K562 (cell line): Measurements from ENCODE around the gene GALM. TPM values are rescaled to one million over a fixed set of nuclear protein-coding genes. Genes with fewer than 3 reads are reported as not detected.

Source experiments
- ATAC-seq: fragments of 200-7000 bp; cut with Tn5 transposase; 3 replicates; pipeline ENCODE4 v1.9.1; 2020; ENCODE audit warnings: moderate library complexity
- BruUV-seq: library from RNA; stranded (reverse); fragments of 400-500 nt; replicated peaks from 2 replicates; lab custom pipeline; 2021; lab: Mats Ljungman, UMichigan
- CTCF ChIA-PET: fragments of 300-600 bp; formaldehyde crosslinking; extraction: SDS; loops from one replicate; lab custom pipeline; 2021; ENCODE audit warnings: low intra/inter-chr PET ratio; lab: Yijun Ruan, JAX
- POLR2A ChIA-PET: fragments of 300-600, 350-650 bp; sonication (Branson Sonifier 250); formaldehyde crosslinking; extraction: SDS; loops from one replicate; lab custom pipeline; 2021; ENCODE audit warnings: antibody characterized with exemption, inconsistent platforms; lab: Yijun Ruan, JAX
- DNase-seq, 4 experiments: peaks; one replicate each; pipeline versions ENCODE4 v3.0.0 to v3.0.0-alpha.2; 2011 to 2018; ENCODE audit warnings: low spot score in 3 of 4, mixed read lengths in 3 of 4; ENCODE audit errors: extremely low read depth in 1 of 4
- FAIRE-seq: peaks from 2 replicates; lab custom pipeline; 2011; peaks lifted over from hg19 to GRCh38; lab: Jason Lieb, UNC
- H2AFZ ChIP-seq: 2 replicates; pipeline ENCODE4 v1.6.0; 2011; ENCODE audit warnings: low read depth, low read length, control low read depth, inconsistent platforms
- H3K27ac ChIP-seq: fragments of 200-600 bp; 3 replicates; pipeline ENCODE4 v1.8.0; 2011; ENCODE audit warnings: low read depth, mild to moderate bottlenecking, control low read depth, inconsistent platforms, low read length, moderate library complexity, mixed read lengths; ENCODE audit errors: extremely low read depth
- H3K27me3 ChIP-seq, 2 experiments: fragments of 300-600 bp in 1 of 2; 2 replicates in 1 of 2; 3 replicates in 1 of 2; pipeline versions ENCODE4 v1.6.0 to v1.8.0; 2011; ENCODE audit warnings: inconsistent platforms in 2 of 2, low read length in 2 of 2, mild to moderate bottlenecking in 1 of 2, mixed read lengths in 1 of 2, moderate library complexity in 1 of 2; ENCODE audit not compliant: control insufficient read depth in 2 of 2, insufficient read depth in 2 of 2
- H3K36me3 ChIP-seq: fragments of 300-600 bp; 3 replicates; pipeline ENCODE4 v1.8.0; 2011; ENCODE audit warnings: mild to moderate bottlenecking, low read length, inconsistent platforms; ENCODE audit not compliant: control insufficient read depth, insufficient read depth
- H3K4me1 ChIP-seq, 2 experiments: fragments of 200-600 bp in 1 of 2; replicated peaks in 1 of 2; 2 replicates in 1 of 2; 3 replicates in 1 of 2; pipeline versions ENCODE4 v1.5.1 to v1.8.0; 2011; ENCODE audit warnings: inconsistent platforms in 2 of 2, low read length in 2 of 2, mild to moderate bottlenecking in 1 of 2, mixed read lengths in 1 of 2, moderate library complexity in 1 of 2; ENCODE audit not compliant: control insufficient read depth in 2 of 2, insufficient read depth in 2 of 2
- H3K4me2 ChIP-seq: 2 replicates; pipeline ENCODE4 v1.6.1; 2011; ENCODE audit warnings: low read length, control low read depth, inconsistent platforms, mixed read lengths; ENCODE audit not compliant: insufficient read depth
- H3K4me3 ChIP-seq: fragments of 200-600 bp; sonication (generic), shearing (Covaris generic); 2 replicates; pipeline ENCODE4 v1.5.1; 2016; ENCODE audit warnings: control low read depth, inconsistent platforms
- H3K79me2 ChIP-seq: fragments of 200-600 bp; 3 replicates; pipeline ENCODE4 v1.8.0; 2011; ENCODE audit warnings: low read length, inconsistent platforms; ENCODE audit not compliant: control insufficient read depth, insufficient read depth
- H3K9ac ChIP-seq, 2 experiments: 2 replicates each; pipeline versions ENCODE4 v1.6.0 to v1.6.1; 2011; ENCODE audit warnings: low read depth in 2 of 2, low read length in 2 of 2, control low read depth in 1 of 2, inconsistent platforms in 1 of 2, mild to moderate bottlenecking in 1 of 2, mixed read lengths in 1 of 2; ENCODE audit not compliant: insufficient read depth in 1 of 2
- H3K9me1 ChIP-seq: one replicate; pipeline ENCODE4 v1.6.0; 2011; ENCODE audit warnings: inconsistent platforms, mild to moderate bottlenecking, low read length, moderate library complexity; ENCODE audit not compliant: control insufficient read depth, insufficient read depth
- H3K9me3 ChIP-seq: replicated peaks from 2 replicates; pipeline ENCODE4 v1.5.1; 2011; ENCODE audit warnings: low read depth, low read length, inconsistent platforms; ENCODE audit not compliant: control insufficient read depth, insufficient read depth
- H4K20me1 ChIP-seq: replicated peaks from 2 replicates; pipeline ENCODE4 v1.6.1; 2011; ENCODE audit warnings: low read length, inconsistent platforms, mixed read lengths; ENCODE audit not compliant: control insufficient read depth, insufficient read depth
- CREBBP ChIP-seq: IDR thresholded peaks from one replicate; pipeline ENCODE4 v1.6.1; 2012; ENCODE audit warnings: low read depth, mild to moderate bottlenecking, control low read depth, inconsistent platforms, low read length
- HDAC8 ChIP-seq: fragments of 450-650 bp; IDR thresholded peaks from 2 replicates; pipeline ENCODE4 v1.6.1; 2016; ENCODE audit warnings: mild to moderate bottlenecking, missing genetic modification characterization, moderate library complexity, missing compliant biosample characterization
- HIVEP1 ChIP-seq: fragments of 250-450 bp; sonication (Bioruptor Pico); IDR thresholded peaks from 2 replicates; pipeline ENCODE4 v1.4.0; 2020; ENCODE audit warnings: mild to moderate bottlenecking
- KAT8 ChIP-seq: fragments of 450-650 bp; IDR thresholded peaks from 2 replicates; pipeline ENCODE4 v1.6.1; 2016; ENCODE audit warnings: low read depth, mild to moderate bottlenecking
- MYNN ChIP-seq, 2 experiments: sonication (generic); formaldehyde crosslinking in 1 of 2; IDR thresholded peaks; 2 replicates each; pipeline versions ENCODE4 v1.5.0 to v1.6.1; 2016 to 2020; ENCODE audit warnings: antibody characterized with exemption in 1 of 2, missing genetic modification reagents in 1 of 2
- NBN ChIP-seq: fragments of 450-650 bp; IDR thresholded peaks from 2 replicates; pipeline ENCODE4 v1.6.1; 2016; ENCODE audit warnings: low read depth, mild to moderate bottlenecking
- RAD21 ChIP-seq, 2 experiments: fragments of 250-450 bp in 1 of 2; fragments of 450-650 bp in 1 of 2; sonication (Bioruptor Pico) in 1 of 2; formaldehyde crosslinking in 1 of 2; IDR thresholded peaks in 1 of 2; conservative IDR thresholded peaks in 1 of 2; 2 replicates each; pipeline versions ENCODE4 v1.4.0 to v1.8.0; 2020 to 2022; ENCODE audit warnings: mild to moderate bottlenecking in 2 of 2, moderate library complexity in 1 of 2
- RUNX1 ChIP-seq: sonication (generic); IDR thresholded peaks from 2 replicates; pipeline ENCODE4 v1.6.1; 2016; ENCODE audit warnings: antibody characterized with exemption, low read depth
- TAF15 ChIP-seq: fragments of 200-400 bp; formaldehyde crosslinking; IDR thresholded peaks from 2 replicates; pipeline ENCODE4 v1.6.1; 2017; ENCODE audit warnings: mild to moderate bottlenecking, low read depth, low read length, moderate library complexity
- TEAD2 ChIP-seq: fragments of 450-650 bp; IDR thresholded peaks from 2 replicates; pipeline ENCODE4 v1.6.1; 2016; ENCODE audit warnings: missing genetic modification characterization, control low read depth, missing compliant biosample characterization
- YY1 ChIP-seq, 3 experiments: IDR thresholded peaks; 2 replicates each; pipeline ENCODE4 v1.6.1; 2011; ENCODE audit warnings: low read length in 2 of 3, mild to moderate bottlenecking in 2 of 3, moderate library complexity in 2 of 3, borderline replicate concordance in 1 of 3, control low read depth in 1 of 3, low read depth in 1 of 3; ENCODE audit not compliant: insufficient read depth in 3 of 3, insufficient replicate concordance in 2 of 3, control insufficient read depth in 1 of 3, insufficient read length in 1 of 3; ENCODE audit errors: extremely low read depth in 1 of 3
- ZNF133 ChIP-seq: fragments of 250-450 bp; sonication (Bioruptor Pico); IDR thresholded peaks from 2 replicates; pipeline ENCODE4 v1.4.0; 2020; ENCODE audit warnings: mild to moderate bottlenecking
- ZNF75A ChIP-seq: fragments of 450-650 bp; formaldehyde crosslinking; IDR thresholded peaks from 2 replicates; pipeline ENCODE4 v1.4.0; 2020; ENCODE audit warnings: mild to moderate bottlenecking
- ZNF76 ChIP-seq: fragments of 250-450 bp; sonication (Bioruptor Pico); IDR thresholded peaks from 2 replicates; pipeline ENCODE4 v1.4.0; 2020; ENCODE audit warnings: mild to moderate bottlenecking, moderate library complexity, borderline replicate concordance
- ZNF766 ChIP-seq: fragments of 200-800 bp; sonication (Bioruptor generic); conservative IDR thresholded peaks from 2 replicates; pipeline ENCODE4 v1.6.1; 2016; ENCODE audit warnings: missing genetic modification characterization, missing compliant biosample characterization
- WGBS: fragments of 100-300 bp; shearing (Covaris generic); methylation state at CpG from one replicate; pipeline ENCODE4 v1.1.6; 2016; ENCODE audit warnings: low coverage, mixed read lengths; ENCODE audit not compliant: insufficient coverage; ENCODE audit errors: missing lambda C conversion rate; 5-methylcytosine and 5-hydroxymethylcytosine counted together
- in situ Hi-C: fragments of 300-500 bp; cut with MboI; formaldehyde crosslinking; loops from 4 replicates; pipeline ENCODE4 v1.15.0; 2018; ENCODE audit warnings: inconsistent platforms, mixed read lengths
- intact Hi-C: fragments of 100-400 bp; cut with micrococcal nuclease; formaldehyde crosslinking; loops from 2 replicates; pipeline ENCODE4 v1.14.2; 2022
- polyA plus RNA-seq, 8 experiments: library from polyadenylated mRNA; depleted of rRNA in 4 of 8; stranded (reverse) in 5 of 8; unstranded in 3 of 8; fragments of >200 nt; fragmentation: Nextera tagmentation in 2 of 8; fragmentation: Illumina TruSeq in 1 of 8; extraction: Ambion mirVana in 2 of 8; extraction: Trizol in 1 of 8; gene quantifications; 2 replicates each; pipeline versions ENCODE4 v1.2.1 to v1.2.3, GENCODE V29; 2011 to 2014; ENCODE audit warnings: inconsistent platforms in 1 of 8, missing spikeins in 1 of 8
- total RNA-seq, 7 experiments: library from RNA; depleted of rRNA in 6 of 7; stranded (reverse); fragments of >200 nt in 6 of 7; fragmentation: Illumina TruSeq in 2 of 7; extraction: Trizol in 2 of 7; gene quantifications; 2 replicates each; pipeline versions ENCODE4 v1.2.1 to v1.2.3, GENCODE V29; 2011 to 2021; ENCODE audit warnings: low replicate concordance in 1 of 7
- TF ChIP-seq, protein P1 (sequence below): fragments of 150-350 bp; IDR thresholded peaks from 2 replicates; pipeline ENCODE4 v1.6.1; 2014; ENCODE audit warnings: low read depth, mild to moderate bottlenecking, low read length, borderline replicate concordance
- TF ChIP-seq, protein P2 (sequence below): fragments of 250-450 bp; sonication (Bioruptor Pico); IDR thresholded peaks from 2 replicates; pipeline ENCODE4 v1.8.0; 2021; ENCODE audit warnings: moderate library complexity, mild to moderate bottlenecking, inconsistent platforms

The GALM gene
- total and polyA plus RNA-seq, 9 of the 15 experiments (the other 6 are each of a cell fraction or from before 2014, with no cell fraction given): 22.1 to 51.7 (median 27.9) TPM

DNA sequence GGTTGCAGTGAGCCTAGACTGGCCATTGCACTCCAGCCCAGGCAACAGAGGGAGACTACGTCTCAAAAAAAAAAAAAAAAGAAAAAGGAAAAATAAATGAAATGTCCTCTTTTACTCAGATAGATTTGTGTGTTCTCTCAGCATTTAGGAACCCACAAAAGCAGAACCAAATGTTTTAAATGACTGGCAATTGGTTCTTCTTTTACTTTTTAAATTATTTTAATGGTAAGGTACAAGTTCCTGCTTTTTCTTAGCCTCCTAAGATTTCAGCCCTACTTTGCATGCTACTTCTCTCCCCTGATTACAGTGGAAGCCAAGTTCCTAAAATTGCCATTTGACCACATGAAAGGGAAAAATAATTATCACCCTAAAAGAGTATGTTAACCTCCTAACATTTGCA is 61.7 kb downstream of the GALM start (continued):
- TF ChIP-seq ZNF75A (CRISPR knock-in tag) (no peak), NBN (no peak)

DNA sequence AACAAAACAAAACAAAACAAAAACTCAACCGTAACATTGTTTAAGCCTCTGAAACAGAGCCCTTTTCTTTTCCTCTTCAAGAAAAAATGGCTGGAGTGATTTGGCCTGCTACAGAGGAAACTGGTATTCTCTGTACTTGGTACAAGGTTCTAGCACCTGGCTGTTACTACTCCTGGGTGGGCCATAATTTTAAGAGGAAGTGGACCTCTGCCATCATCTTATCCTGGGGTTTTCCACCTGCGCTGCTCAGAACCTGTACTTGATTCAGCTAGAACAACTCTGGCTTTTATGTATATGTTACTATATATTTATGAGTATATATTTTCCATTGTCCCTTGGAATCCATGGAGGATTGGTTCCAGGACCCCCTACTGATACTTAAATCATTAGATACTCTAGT is 62.8 kb downstream of the GALM start:
- no TSS peak for BruUV-seq
- Histone ChIP-seq H3K36me3 (peaks cover 17% of the 10 kb centered on the region; the same call in 2 of the 3 replicates), H3K27me3 (no peaks in the 10 kb centered on the region), H3K27ac (no peak overlapping the region), H3K79me2 (no peaks in the 10 kb centered on the region), H3K4me2 (no peak overlapping the region), H4K20me1 (no peaks in the 10 kb centered on the region), H3K9ac (no peak overlapping the region), H3K4me1 (peaks cover 0 to 2% of the 10 kb centered on the region in 2 experiments; a peak in 1 of 5 replicates), H3K9me1 (no peaks in the 10 kb centered on the region), H3K4me3 (no peak overlapping the region), H3K9me3 (no peaks in the 10 kb centered on the region), H2AFZ (no peak overlapping the region)
- POLR2A ChIA-PET: interaction anchor here (0.8 to 1.0 kb wide), 2 partner anchors 128 to 191 kb away, joined by 3 to 4 read pairs; no protein-coding TSS in a partner anchor
- intact Hi-C loops (no loop called here), in situ Hi-C loops (loop anchor here (25.0 kb wide), 1 partner anchor 741 kb away; no protein-coding TSS in a partner anchor)
- TF ChIP-seq TAF15 (no peak), KAT8 (no peak), RUNX1 (no peak), HIVEP1 (CRISPR knock-in tag) (no peak), CREBBP (no peak), YY1 (IDR thresholded peaks at IDR 0.05; ENCODE audit: borderline replicate concordance in 1 of 3, control insufficient read depth in 1 of 3, extremely low read depth in 1 of 3, insufficient read depth in 3 of 3, insufficient read length in 1 of 3, insufficient replicate concordance in 2 of 3, low read depth in 1 of 3, low read length in 2 of 3) (no peak), ZNF766 (CRISPR knock-in tag) (no peak), TEAD2 (tag) (no peak), ZNF76 (CRISPR knock-in tag) (no peak), MYNN (IDR thresholded peaks at IDR 0.05) (no peak), MYNN (CRISPR knock-in tag; IDR thresholded peaks at IDR 0.05) (no peak), HDAC8 (no peak), RAD21 (CRISPR knock-in tag; conservative IDR thresholded peaks at IDR 0.05 in 1 of 2, IDR thresholded peaks at IDR 0.05 in 1 of 2) (no peak), ZNF133 (CRISPR knock-in tag) (no peak)
- TF ChIP-seq, protein P1, sequence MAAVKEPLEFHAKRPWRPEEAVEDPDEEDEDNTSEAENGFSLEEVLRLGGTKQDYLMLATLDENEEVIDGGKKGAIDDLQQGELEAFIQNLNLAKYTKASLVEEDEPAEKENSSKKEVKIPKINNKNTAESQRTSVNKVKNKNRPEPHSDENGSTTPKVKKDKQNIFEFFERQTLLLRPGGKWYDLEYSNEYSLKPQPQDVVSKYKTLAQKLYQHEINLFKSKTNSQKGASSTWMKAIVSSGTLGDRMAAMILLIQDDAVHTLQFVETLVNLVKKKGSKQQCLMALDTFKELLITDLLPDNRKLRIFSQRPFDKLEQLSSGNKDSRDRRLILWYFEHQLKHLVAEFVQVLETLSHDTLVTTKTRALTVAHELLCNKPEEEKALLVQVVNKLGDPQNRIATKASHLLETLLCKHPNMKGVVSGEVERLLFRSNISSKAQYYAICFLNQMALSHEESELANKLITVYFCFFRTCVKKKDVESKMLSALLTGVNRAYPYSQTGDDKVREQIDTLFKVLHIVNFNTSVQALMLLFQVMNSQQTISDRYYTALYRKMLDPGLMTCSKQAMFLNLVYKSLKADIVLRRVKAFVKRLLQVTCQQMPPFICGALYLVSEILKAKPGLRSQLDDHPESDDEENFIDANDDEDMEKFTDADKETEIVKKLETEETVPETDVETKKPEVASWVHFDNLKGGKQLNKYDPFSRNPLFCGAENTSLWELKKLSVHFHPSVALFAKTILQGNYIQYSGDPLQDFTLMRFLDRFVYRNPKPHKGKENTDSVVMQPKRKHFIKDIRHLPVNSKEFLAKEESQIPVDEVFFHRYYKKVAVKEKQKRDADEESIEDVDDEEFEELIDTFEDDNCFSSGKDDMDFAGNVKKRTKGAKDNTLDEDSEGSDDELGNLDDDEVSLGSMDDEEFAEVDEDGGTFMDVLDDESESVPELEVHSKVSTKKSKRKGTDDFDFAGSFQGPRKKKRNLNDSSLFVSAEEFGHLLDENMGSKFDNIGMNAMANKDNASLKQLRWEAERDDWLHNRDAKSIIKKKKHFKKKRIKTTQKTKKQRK: no peak
- TF ChIP-seq, protein P2, sequence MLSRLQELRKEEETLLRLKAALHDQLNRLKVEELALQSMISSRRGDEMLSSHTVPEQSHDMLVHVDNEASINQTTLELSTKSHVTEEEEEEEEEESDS: no peak
- ATAC-seq (no peak), DNase-seq (no peak), FAIRE-seq (no peak)
- CTCF ChIA-PET: interaction anchor here (0.5 kb wide), 1 partner anchor 192 kb away, joined by 3 read pairs; no protein-coding TSS in a partner anchor
- WGBS: 84% methylated on average over 2 of the region's 2 CpGs
